GM21423 (cell line): ENCODE data around the gene CLSTN1.
A peak's percentile ranks its signal among the peaks of the same experiment; 100 is the strongest.
"Not testable (repeated sequence)": the region's sequence is repeated elsewhere in the genome, so short reads cannot be mapped to it uniquely, and the experiment has no call there.

Experiments used
- ATAC-seq: cut with Tn5 transposase; IDR thresholded peaks from one replicate; pipeline ENCODE4 v1.9.1; 2021; ENCODE audit warnings: mild to moderate bottlenecking, moderate library complexity; ENCODE audit not compliant: unreplicated experiment

Gene CLSTN1

GRCh38 chr1:9801909-9802308 lies 21.9 kb downstream of the CLSTN1 start:
- ATAC-seq, result no peak

- no peak for ATAC-seq
Measured at GRCh38 chr1:9798236-9799130, 25.3 kb downstream of the CLSTN1 start.

- ATAC-seq, result no peak
Measured at GRCh38 chr1:9797049-9797448, 26.7 kb downstream of the CLSTN1 start.

GRCh38 chr1:9794081-9794480 lies 29.7 kb downstream of the CLSTN1 start:
- no peak for ATAC-seq

GRCh38 chr1:9793291-9793690 lies 30.5 kb downstream of the CLSTN1 start:
- no peak for ATAC-seq

- no peak for ATAC-seq
Measured at GRCh38 chr1:9792156-9793042, 31.4 kb downstream of the CLSTN1 start.

GRCh38 chr1:9789700-9790099 lies 34.1 kb downstream of the CLSTN1 start:
- not testable (repeated sequence) for ATAC-seq

GRCh38 chr1:9787702-9788101 lies 36.1 kb downstream of the CLSTN1 start:
- peak; percentile 76 for ATAC-seq

GRCh38 chr1:9785406-9785805 lies 38.4 kb downstream of the CLSTN1 start:
- ATAC-seq, result no peak

GRCh38 chr1:9784508-9785133 lies 39.1 kb downstream of the CLSTN1 start:
- no peak for ATAC-seq

GRCh38 chr1:9782897-9783296 lies 40.9 kb downstream of the CLSTN1 start:
- no peak for ATAC-seq

- no peak for ATAC-seq
Measured at GRCh38 chr1:9782116-9782751, 41.5 kb downstream of the CLSTN1 start.

GRCh38 chr1:9780554-9781110 lies 43.1 kb downstream of the CLSTN1 start:
- ATAC-seq, result no peak

GRCh38 chr1:9778905-9779304 lies 44.9 kb downstream of the CLSTN1 start:
- no peak for ATAC-seq

- no peak for ATAC-seq
Measured at GRCh38 chr1:9776685-9777084, 47.1 kb downstream of the CLSTN1 start.

GRCh38 chr1:9774712-9775679 lies 48.8 kb downstream of the CLSTN1 start:
- ATAC-seq, result no peak

GRCh38 chr1:9770298-9770697 lies 53.5 kb downstream of the CLSTN1 start:
- ATAC-seq, result no peak

GRCh38 chr1:9768983-9769382 lies 54.8 kb downstream of the CLSTN1 start:
- no peak for ATAC-seq

GRCh38 chr1:9767964-9768668 lies 55.6 kb downstream of the CLSTN1 start:
- ATAC-seq, result no peak
